ENCODE data around the gene LPAR6. TPM values are rescaled to one million over a fixed set of nuclear protein-coding genes. Genes with fewer than 3 reads are reported as not detected.

The LPAR6 gene
- total RNA-seq, 4 donors from 2014 or later, result 18.0 to 35.3 (median 23.1) TPM

- intact Hi-C loops (cut with DNase I; ENCODE audit: low total_unique reads), result no loop called here
- WGBS, 2 donors, result 94% methylated on average over 2 of the region's 2 CpGs
- TF ChIP-seq CTCF (IDR thresholded peaks at IDR 0.05), result no peak
- no peak for TF ChIP-seq POLR2A (IDR thresholded peaks at IDR 0.05)
- DNase-seq (ENCODE audit: low spot score in 2 of 2), result no peak
- no peak overlapping the region for H3K4me3 ChIP-seq (ENCODE audit: low read depth, poor library complexity, severe bottlenecking)
Measured at GRCh38 chr13:48377857-48378256, 35.1 kb downstream of the LPAR6 start.

GRCh38 chr13:48370815-48371214 is 42.1 kb downstream of the LPAR6 start:
- no peak overlapping the region for H3K4me3 ChIP-seq (ENCODE audit: low read depth, poor library complexity, severe bottlenecking)
- TF ChIP-seq POLR2A (IDR thresholded peaks at IDR 0.05) (no peak), CTCF (IDR thresholded peaks at IDR 0.05) (no peak)
- DNase-seq (ENCODE audit: low spot score in 2 of 2), result no peak
- WGBS, 2 donors, result 75 to 92% methylated on average over 2 of the region's 2 CpGs
- intact Hi-C loops (cut with DNase I; ENCODE audit: low total_unique reads), result no loop called here

- H3K4me3 ChIP-seq (ENCODE audit: low read depth, poor library complexity, severe bottlenecking), result no peak overlapping the region
- 82 to 85% methylated on average over 1 of the region's 1 CpG for WGBS, 2 donors
- DNase-seq (ENCODE audit: low spot score in 2 of 2), result no peak
- no peak for TF ChIP-seq CTCF (IDR thresholded peaks at IDR 0.05)
- no peak for TF ChIP-seq POLR2A (IDR thresholded peaks at IDR 0.05)
- intact Hi-C loops (cut with DNase I; ENCODE audit: low total_unique reads), result no loop called here
Measured at GRCh38 chr13:48369988-48370387, 42.9 kb downstream of the LPAR6 start.

Other genes starting within 250 kb of the LPAR6 start
- 100 to 1,000 TPM; 749 to 856 (median 792) TPM for gene ITM2B, start 179.9 kb downstream of the LPAR6 start, total RNA-seq
- 10 to 100 TPM; 15.8 to 20.0 (median 16.4) TPM for gene RB1, start 109.4 kb downstream of the LPAR6 start, total RNA-seq
- gene RCBTB2, start 120.0 kb upstream of the LPAR6 start, total RNA-seq, result 1 to 10 TPM; 3.5 to 6.7 (median 3.9) TPM
- gene CYSLTR2, start 240.8 kb upstream of the LPAR6 start, total RNA-seq, result 1 to 10 TPM in 2 of 4 donors, under 1 TPM in 2; 0.30 to 2.2 (median 1.4) TPM